K562 (cell line): Measurements from ENCODE around the gene HMSD. TPM values are rescaled to one million over a fixed set of nuclear protein-coding genes. Genes with fewer than 3 reads are reported as not detected.

Experiments used
- ATAC-seq: fragments of 200-7000 bp; cut with Tn5 transposase; 3 replicates; pipeline ENCODE4 v1.9.1; 2020; ENCODE audit warnings: moderate library complexity
- BruUV-seq: library from RNA; stranded (reverse); fragments of 400-500 nt; replicated peaks from 2 replicates; lab custom pipeline; 2021; lab: Mats Ljungman, UMichigan
- CTCF ChIA-PET: fragments of 300-600 bp; formaldehyde crosslinking; extraction: SDS; loops from one replicate; lab custom pipeline; 2021; ENCODE audit warnings: low intra/inter-chr PET ratio; lab: Yijun Ruan, JAX
- POLR2A ChIA-PET: fragments of 300-600, 350-650 bp; sonication (Branson Sonifier 250); formaldehyde crosslinking; extraction: SDS; loops from one replicate; lab custom pipeline; 2021; ENCODE audit warnings: antibody characterized with exemption, inconsistent platforms; lab: Yijun Ruan, JAX
- DNase-seq, 4 experiments: peaks; one replicate each; pipeline versions ENCODE4 v3.0.0 to v3.0.0-alpha.2; 2011 to 2018; ENCODE audit warnings: low spot score in 3 of 4, mixed read lengths in 3 of 4; ENCODE audit errors: extremely low read depth in 1 of 4
- FAIRE-seq: peaks from 2 replicates; lab custom pipeline; 2011; peaks lifted over from hg19 to GRCh38; lab: Jason Lieb, UNC
- H2AFZ ChIP-seq: 2 replicates; pipeline ENCODE4 v1.6.0; 2011; ENCODE audit warnings: low read depth, low read length, control low read depth, inconsistent platforms
- H3K27ac ChIP-seq: fragments of 200-600 bp; 3 replicates; pipeline ENCODE4 v1.8.0; 2011; ENCODE audit warnings: low read depth, mild to moderate bottlenecking, control low read depth, inconsistent platforms, low read length, moderate library complexity, mixed read lengths; ENCODE audit errors: extremely low read depth
- H3K27me3 ChIP-seq, 2 experiments: fragments of 300-600 bp in 1 of 2; 2 replicates in 1 of 2; 3 replicates in 1 of 2; pipeline versions ENCODE4 v1.6.0 to v1.8.0; 2011; ENCODE audit warnings: inconsistent platforms in 2 of 2, low read length in 2 of 2, mild to moderate bottlenecking in 1 of 2, mixed read lengths in 1 of 2, moderate library complexity in 1 of 2; ENCODE audit not compliant: control insufficient read depth in 2 of 2, insufficient read depth in 2 of 2
- H3K36me3 ChIP-seq: fragments of 300-600 bp; 3 replicates; pipeline ENCODE4 v1.8.0; 2011; ENCODE audit warnings: mild to moderate bottlenecking, low read length, inconsistent platforms; ENCODE audit not compliant: control insufficient read depth, insufficient read depth
- H3K4me1 ChIP-seq, 2 experiments: fragments of 200-600 bp in 1 of 2; replicated peaks in 1 of 2; 2 replicates in 1 of 2; 3 replicates in 1 of 2; pipeline versions ENCODE4 v1.5.1 to v1.8.0; 2011; ENCODE audit warnings: inconsistent platforms in 2 of 2, low read length in 2 of 2, mild to moderate bottlenecking in 1 of 2, mixed read lengths in 1 of 2, moderate library complexity in 1 of 2; ENCODE audit not compliant: control insufficient read depth in 2 of 2, insufficient read depth in 2 of 2
- H3K4me2 ChIP-seq: 2 replicates; pipeline ENCODE4 v1.6.1; 2011; ENCODE audit warnings: low read length, control low read depth, inconsistent platforms, mixed read lengths; ENCODE audit not compliant: insufficient read depth
- H3K4me3 ChIP-seq: fragments of 200-600 bp; sonication (generic), shearing (Covaris generic); 2 replicates; pipeline ENCODE4 v1.5.1; 2016; ENCODE audit warnings: control low read depth, inconsistent platforms
- H3K79me2 ChIP-seq: fragments of 200-600 bp; 3 replicates; pipeline ENCODE4 v1.8.0; 2011; ENCODE audit warnings: low read length, inconsistent platforms; ENCODE audit not compliant: control insufficient read depth, insufficient read depth
- H3K9ac ChIP-seq, 2 experiments: 2 replicates each; pipeline versions ENCODE4 v1.6.0 to v1.6.1; 2011; ENCODE audit warnings: low read depth in 2 of 2, low read length in 2 of 2, control low read depth in 1 of 2, inconsistent platforms in 1 of 2, mild to moderate bottlenecking in 1 of 2, mixed read lengths in 1 of 2; ENCODE audit not compliant: insufficient read depth in 1 of 2
- H3K9me1 ChIP-seq: one replicate; pipeline ENCODE4 v1.6.0; 2011; ENCODE audit warnings: inconsistent platforms, mild to moderate bottlenecking, low read length, moderate library complexity; ENCODE audit not compliant: control insufficient read depth, insufficient read depth
- H3K9me3 ChIP-seq: replicated peaks from 2 replicates; pipeline ENCODE4 v1.5.1; 2011; ENCODE audit warnings: low read depth, low read length, inconsistent platforms; ENCODE audit not compliant: control insufficient read depth, insufficient read depth
- H4K20me1 ChIP-seq: replicated peaks from 2 replicates; pipeline ENCODE4 v1.6.1; 2011; ENCODE audit warnings: low read length, inconsistent platforms, mixed read lengths; ENCODE audit not compliant: control insufficient read depth, insufficient read depth
- CHD2 ChIP-seq: IDR thresholded peaks from 2 replicates; pipeline ENCODE4 v1.6.1; 2011; ENCODE audit warnings: low read depth, low read length
- ELF1 ChIP-seq: fragments of 200-800 bp; sonication (Bioruptor generic); IDR thresholded peaks from 2 replicates; pipeline ENCODE4 v1.6.1; 2016; ENCODE audit warnings: missing genetic modification characterization, missing compliant biosample characterization
- HMGN3 ChIP-seq: IDR thresholded peaks from 2 replicates; pipeline ENCODE4 v1.6.1; 2011; ENCODE audit warnings: borderline replicate concordance, low read depth, mild to moderate bottlenecking, mixed read lengths, low read length; ENCODE audit not compliant: insufficient read length; ENCODE audit errors: extremely low read depth
- ILF3 ChIP-seq: fragments of 450-650 bp; IDR thresholded peaks from 2 replicates; pipeline ENCODE4 v1.6.1; 2018; ENCODE audit warnings: antibody characterized with exemption, mild to moderate bottlenecking, moderate library complexity, borderline replicate concordance
- PHB ChIP-seq: fragments of 250-450 bp; sonication (Bioruptor Pico); IDR thresholded peaks from 2 replicates; pipeline ENCODE4 v1.5.0; 2021
- ZNF347 ChIP-seq: fragments of 450-650 bp; formaldehyde crosslinking; IDR thresholded peaks from 2 replicates; pipeline ENCODE4 v1.4.0; 2020; ENCODE audit warnings: low read depth, mild to moderate bottlenecking, moderate library complexity
- ZNF75A ChIP-seq: fragments of 450-650 bp; formaldehyde crosslinking; IDR thresholded peaks from 2 replicates; pipeline ENCODE4 v1.4.0; 2020; ENCODE audit warnings: mild to moderate bottlenecking
- whole genome bisulfite sequencing: fragments of 100-300 bp; shearing (Covaris generic); methylation state at CpG from one replicate; pipeline ENCODE4 v1.1.6; 2016; ENCODE audit warnings: low coverage, mixed read lengths; ENCODE audit not compliant: insufficient coverage; ENCODE audit errors: missing lambda C conversion rate; 5-methylcytosine and 5-hydroxymethylcytosine counted together
- in situ Hi-C: fragments of 300-500 bp; cut with MboI; formaldehyde crosslinking; loops from 4 replicates; pipeline ENCODE4 v1.15.0; 2018; ENCODE audit warnings: inconsistent platforms, mixed read lengths
- intact Hi-C: fragments of 100-400 bp; cut with micrococcal nuclease; formaldehyde crosslinking; loops from 2 replicates; pipeline ENCODE4 v1.14.2; 2022
- polyA plus RNA-seq, 8 experiments: library from polyadenylated mRNA; depleted of rRNA in 4 of 8; stranded (reverse) in 5 of 8; unstranded in 3 of 8; fragments of >200 nt; fragmentation: Nextera tagmentation in 2 of 8; fragmentation: Illumina TruSeq in 1 of 8; extraction: Ambion mirVana in 2 of 8; extraction: Trizol in 1 of 8; gene quantifications; 2 replicates each; pipeline versions ENCODE4 v1.2.1 to v1.2.3, GENCODE V29; 2011 to 2014; ENCODE audit warnings: inconsistent platforms in 1 of 8, missing spikeins in 1 of 8
- total RNA-seq, 7 experiments: library from RNA; depleted of rRNA in 6 of 7; stranded (reverse); fragments of >200 nt in 6 of 7; fragmentation: Illumina TruSeq in 2 of 7; extraction: Trizol in 2 of 7; gene quantifications; 2 replicates each; pipeline versions ENCODE4 v1.2.1 to v1.2.3, GENCODE V29; 2011 to 2021; ENCODE audit warnings: low replicate concordance in 1 of 7

Gene HMSD
- total and polyA plus RNA-seq, 9 of the 15 experiments (the other 6 are each of a cell fraction or from before 2014, with no cell fraction given), result 0.18 to 0.39 (median 0.33) TPM; not detected in 6

- TF ChIP-seq ZNF347 (CRISPR knock-in tag) (no peak), ILF3 (no peak)
- intact Hi-C loops, result no loop called here
- CTCF ChIA-PET, result no interaction called here
- FAIRE-seq (no peak), DNase-seq (no peak), ATAC-seq (no peak)
- 4% methylated on average over 4 of the region's 5 CpGs for WGBS
- no peaks in the 10 kb centered on the region for H3K4me1 ChIP-seq
- H4K20me1 ChIP-seq, result no peaks in the 10 kb centered on the region
- H3K36me3 ChIP-seq, result no peaks in the 10 kb centered on the region
- BruUV-seq, result no TSS peak
- no peak overlapping the region for H3K27ac ChIP-seq
- in situ Hi-C loops, result no loop called here
- no peaks in the 10 kb centered on the region for H3K9me3 ChIP-seq
- H3K4me2 ChIP-seq, result no peak overlapping the region
- no peaks in the 10 kb centered on the region for H3K79me2 ChIP-seq
- no peak overlapping the region for H3K4me3 ChIP-seq
- H2AFZ ChIP-seq, result no peak overlapping the region
- H3K27me3 ChIP-seq, result no peaks in the 10 kb centered on the region
- H3K9me1 ChIP-seq, result no peaks in the 10 kb centered on the region
- H3K9ac ChIP-seq, result no peak overlapping the region
- POLR2A ChIA-PET, result no interaction called here
Observed at GRCh38 chr18:63961435-63961980, 12.4 kb downstream of the HMSD start.

- H3K9ac ChIP-seq, result no peak overlapping the region
- H2AFZ ChIP-seq, result no peak overlapping the region
- ChIA-PET POLR2A (no interaction called here), CTCF (no interaction called here)
- intact Hi-C loops (no loop called here), in situ Hi-C loops (no loop called here)
- TF ChIP-seq ELF1 (tag) (no peak), HMGN3 (no peak), ZNF75A (CRISPR knock-in tag) (no peak), PHB (no peak), CHD2 (no peak)
- no peaks in the 10 kb centered on the region for H3K9me3 ChIP-seq
- H3K4me3 ChIP-seq, result no peak overlapping the region
- H4K20me1 ChIP-seq, result no peaks in the 10 kb centered on the region
- H3K27ac ChIP-seq, result no peak overlapping the region
- WGBS, result 0% methylated on average over 1 of the region's 1 CpG
- no peaks in the 10 kb centered on the region for H3K36me3 ChIP-seq
- no peak for ATAC-seq
- BruUV-seq, result no TSS peak
- no peaks in the 10 kb centered on the region for H3K4me1 ChIP-seq
- FAIRE-seq, result no peak
- no peak for DNase-seq
- no peaks in the 10 kb centered on the region for H3K9me1 ChIP-seq
- no peak overlapping the region for H3K4me2 ChIP-seq
- no peaks in the 10 kb centered on the region for H3K27me3 ChIP-seq
- no peaks in the 10 kb centered on the region for H3K79me2 ChIP-seq
Observed at GRCh38 chr18:63962137-63962536, 13.0 kb downstream of the HMSD start.
